DOHH2 (cell line): ENCODE results near the gene ABCA4.

Experiments used
- H3F3A ChIP-seq: fragments of 200-600 bp; sonication (generic), shearing (Covaris generic); 2 replicates; pipeline ENCODE4 v1.6.0; 2016; ENCODE audit warnings: antibody characterized with exemption, mild to moderate bottlenecking; ENCODE audit not compliant: control insufficient read depth, insufficient read depth
- H3K27ac ChIP-seq: fragments of 200-600 bp; sonication (generic); 2 replicates; pipeline ENCODE4 v1.5.1; 2014; ENCODE audit warnings: low read depth, mild to moderate bottlenecking, low read length, moderate library complexity
- H3K27me3 ChIP-seq: fragments of 200-600 bp; sonication (generic); 2 replicates; pipeline ENCODE4 v1.6.1; 2014; ENCODE audit warnings: mild to moderate bottlenecking, low read length, mixed read lengths; ENCODE audit not compliant: control insufficient read depth
- H3K36me3 ChIP-seq: fragments of 200-600 bp; sonication (generic); 2 replicates; pipeline ENCODE4 v1.6.1; 2014; ENCODE audit warnings: mild to moderate bottlenecking, low read length, moderate library complexity, mixed read lengths; ENCODE audit not compliant: control insufficient read depth
- H3K4me1 ChIP-seq: fragments of 200-600 bp; sonication (generic); 2 replicates; pipeline ENCODE4 v1.6.1; 2014; ENCODE audit warnings: mild to moderate bottlenecking, low read length, mixed read lengths; ENCODE audit not compliant: control insufficient read depth
- H3K4me2 ChIP-seq: fragments of 200-600 bp; sonication (generic); 2 replicates; pipeline ENCODE4 v1.6.0; 2014; ENCODE audit warnings: mild to moderate bottlenecking, low read length, moderate library complexity
- H3K4me3 ChIP-seq: fragments of 200-600 bp; sonication (generic); 2 replicates; pipeline ENCODE4 v1.5.1; 2014; ENCODE audit warnings: mild to moderate bottlenecking, low read length, mixed read lengths
- H3K79me2 ChIP-seq: fragments of 200-600 bp; sonication (generic); 2 replicates; pipeline ENCODE4 v1.6.1; 2014; ENCODE audit warnings: mild to moderate bottlenecking, low read length, mixed read lengths; ENCODE audit not compliant: control insufficient read depth
- H3K9me2 ChIP-seq: fragments of 200-600 bp; sonication (generic); replicated peaks from 2 replicates; pipeline ENCODE4 v1.6.1; 2014; ENCODE audit warnings: mild to moderate bottlenecking, low read length, mixed read lengths; ENCODE audit not compliant: control insufficient read depth
- H3K9me3 ChIP-seq: fragments of 200-600 bp; sonication (generic); 2 replicates; pipeline ENCODE4 v1.6.1; 2014; ENCODE audit warnings: antibody characterized with exemption, low read length, mixed read lengths; ENCODE audit not compliant: control insufficient read depth, insufficient read depth
- H4K20me1 ChIP-seq: fragments of 200-600 bp; sonication (generic); 2 replicates; pipeline ENCODE4 v1.6.0; 2014; ENCODE audit warnings: low read depth, mild to moderate bottlenecking, antibody characterized with exemption, low read length, moderate library complexity; ENCODE audit not compliant: control insufficient read depth, insufficient read depth
- EZH2phosphoT487 ChIP-seq: fragments of 200-600 bp; sonication (generic); IDR thresholded peaks from 2 replicates; pipeline ENCODE4 v1.6.1; 2017; ENCODE audit warnings: borderline replicate concordance, mild to moderate bottlenecking, antibody characterized with exemption, low read length, moderate library complexity, mixed read lengths
- TF ChIP-seq, protein P1 (sequence below): fragments of 200-600 bp; sonication (generic); IDR thresholded peaks from one replicate; pipeline ENCODE4 v1.5.1; 2014; ENCODE audit warnings: antibody characterized with exemption, mild to moderate bottlenecking, low read depth, low read length; ENCODE audit not compliant: poor library complexity, severe bottlenecking

ABCA4 gene

DNA sequence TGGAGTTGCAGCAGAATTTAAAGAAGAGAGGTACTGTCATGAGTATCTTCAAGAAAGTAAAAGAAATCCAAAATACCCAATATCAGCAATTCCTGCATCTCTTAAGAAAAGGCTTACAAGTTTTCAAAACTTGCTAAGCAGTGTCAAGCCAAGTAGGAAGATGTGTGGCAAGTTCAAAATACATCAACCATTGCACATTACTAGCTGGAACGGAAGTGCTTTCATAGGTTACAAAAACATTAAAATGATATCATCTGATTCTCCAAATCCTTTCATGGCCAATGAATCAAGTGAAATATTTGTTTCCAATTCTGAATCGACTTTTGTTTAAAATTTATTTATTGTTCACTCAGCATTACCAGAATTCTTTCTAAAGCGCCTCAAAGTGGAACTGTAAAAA, 5.7 kb upstream of the ABCA4 start:
- H3K4me1 ChIP-seq, result no peaks in the 10 kb centered on the region
- TF ChIP-seq EZH2phosphoT487, result no peak
- TF ChIP-seq, protein P1, sequence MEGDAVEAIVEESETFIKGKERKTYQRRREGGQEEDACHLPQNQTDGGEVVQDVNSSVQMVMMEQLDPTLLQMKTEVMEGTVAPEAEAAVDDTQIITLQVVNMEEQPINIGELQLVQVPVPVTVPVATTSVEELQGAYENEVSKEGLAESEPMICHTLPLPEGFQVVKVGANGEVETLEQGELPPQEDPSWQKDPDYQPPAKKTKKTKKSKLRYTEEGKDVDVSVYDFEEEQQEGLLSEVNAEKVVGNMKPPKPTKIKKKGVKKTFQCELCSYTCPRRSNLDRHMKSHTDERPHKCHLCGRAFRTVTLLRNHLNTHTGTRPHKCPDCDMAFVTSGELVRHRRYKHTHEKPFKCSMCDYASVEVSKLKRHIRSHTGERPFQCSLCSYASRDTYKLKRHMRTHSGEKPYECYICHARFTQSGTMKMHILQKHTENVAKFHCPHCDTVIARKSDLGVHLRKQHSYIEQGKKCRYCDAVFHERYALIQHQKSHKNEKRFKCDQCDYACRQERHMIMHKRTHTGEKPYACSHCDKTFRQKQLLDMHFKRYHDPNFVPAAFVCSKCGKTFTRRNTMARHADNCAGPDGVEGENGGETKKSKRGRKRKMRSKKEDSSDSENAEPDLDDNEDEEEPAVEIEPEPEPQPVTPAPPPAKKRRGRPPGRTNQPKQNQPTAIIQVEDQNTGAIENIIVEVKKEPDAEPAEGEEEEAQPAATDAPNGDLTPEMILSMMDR, result no peak
- no peaks in the 10 kb centered on the region for H3F3A ChIP-seq
- no peaks in the 10 kb centered on the region for H3K36me3 ChIP-seq
- H3K9me3 ChIP-seq, result no peaks in the 10 kb centered on the region
- no peak overlapping the region for H3K4me3 ChIP-seq
- no peak overlapping the region for H3K27ac ChIP-seq
- H3K4me2 ChIP-seq, result no peak overlapping the region
- H4K20me1 ChIP-seq, result no peaks in the 10 kb centered on the region
- H3K27me3 ChIP-seq, result no peaks in the 10 kb centered on the region
- no peaks in the 10 kb centered on the region for H3K9me2 ChIP-seq
- H3K79me2 ChIP-seq, result no peaks in the 10 kb centered on the region

DNA sequence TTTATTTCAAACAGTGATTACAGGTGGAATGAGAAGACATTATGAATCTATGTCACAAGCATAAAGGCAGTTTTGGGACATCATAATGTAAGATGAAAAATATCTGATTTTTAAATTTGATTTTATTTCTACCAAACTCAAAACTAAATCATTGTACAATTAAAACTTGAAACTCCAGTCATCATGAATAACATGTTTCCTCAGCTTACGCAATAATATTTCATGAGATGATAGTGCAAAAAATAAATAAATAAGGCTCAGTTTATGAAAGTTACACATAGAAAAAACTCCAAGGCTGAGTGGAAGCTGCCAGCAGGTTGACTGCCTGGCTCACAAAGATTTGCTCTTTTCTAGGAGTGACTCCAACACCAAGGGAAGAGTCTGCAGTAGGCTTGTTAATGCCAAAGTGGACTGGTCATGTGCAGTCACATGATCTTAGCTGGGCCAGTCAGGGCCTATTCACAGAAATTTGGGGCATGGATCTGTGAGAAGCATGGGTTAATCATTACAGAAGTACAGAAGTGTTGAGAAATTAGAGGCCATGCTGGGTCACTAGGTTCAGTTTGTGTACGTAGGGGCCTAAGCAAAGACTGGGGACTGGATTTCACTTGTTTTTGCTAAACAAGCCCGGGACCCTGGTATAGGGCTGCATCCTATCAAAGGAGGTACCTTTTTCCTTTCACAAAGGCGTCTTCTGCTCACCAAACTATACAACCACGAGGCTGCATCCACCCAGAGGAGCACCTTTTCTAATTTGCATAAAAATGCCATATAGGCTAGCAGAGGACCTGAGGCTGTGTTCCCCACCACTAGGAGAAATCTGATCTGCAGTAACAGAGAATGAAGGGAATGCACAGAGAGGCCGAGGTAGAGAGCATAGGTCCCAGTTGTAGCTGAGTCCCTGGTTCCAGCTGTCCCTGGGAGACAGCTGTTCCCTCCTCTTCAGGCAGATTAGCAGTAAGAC, 4.9 kb upstream of the ABCA4 start:
- H3K4me1 ChIP-seq, result no peaks in the 10 kb centered on the region
- no peaks in the 10 kb centered on the region for H3F3A ChIP-seq
- H3K79me2 ChIP-seq, result no peaks in the 10 kb centered on the region
- H3K4me2 ChIP-seq, result no peak overlapping the region
- H3K27me3 ChIP-seq, result no peaks in the 10 kb centered on the region
- H3K4me3 ChIP-seq, result no peak overlapping the region
- TF ChIP-seq, protein P1, result no peak
- no peak for TF ChIP-seq EZH2phosphoT487
- no peak overlapping the region for H3K27ac ChIP-seq
- H3K9me3 ChIP-seq, result no peaks in the 10 kb centered on the region
- no peaks in the 10 kb centered on the region for H3K9me2 ChIP-seq
- H3K36me3 ChIP-seq, result no peaks in the 10 kb centered on the region
- H4K20me1 ChIP-seq, result no peaks in the 10 kb centered on the region

DNA sequence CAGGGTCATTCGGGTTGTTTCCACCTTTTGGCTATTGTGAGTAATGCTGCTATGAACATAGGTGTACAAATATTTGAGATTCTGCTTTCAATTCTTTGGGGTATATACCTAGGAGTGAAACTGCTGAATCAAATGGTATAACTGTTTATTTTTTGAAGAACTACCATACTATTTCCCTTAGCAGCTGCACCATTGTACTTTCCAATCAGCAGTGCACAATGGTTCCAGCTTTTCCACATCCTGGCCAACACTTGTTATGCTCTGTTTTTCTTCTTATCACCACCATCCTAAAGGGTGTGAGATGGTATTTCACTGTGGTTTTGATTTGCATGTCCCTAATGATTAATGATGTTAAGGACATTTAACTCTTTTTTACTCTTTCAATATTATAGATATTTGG, 3.6 kb upstream of the ABCA4 start:
- Histone ChIP-seq H3K36me3 (no peaks in the 10 kb centered on the region), H3K9me2 (no peaks in the 10 kb centered on the region), H4K20me1 (no peaks in the 10 kb centered on the region), H3K4me2 (no peak overlapping the region), H3F3A (no peaks in the 10 kb centered on the region), H3K4me1 (no peaks in the 10 kb centered on the region), H3K27ac (no peak overlapping the region), H3K79me2 (no peaks in the 10 kb centered on the region), H3K9me3 (no peaks in the 10 kb centered on the region), H3K27me3 (no peaks in the 10 kb centered on the region), H3K4me3 (no peak overlapping the region)
- no peak for TF ChIP-seq EZH2phosphoT487
- TF ChIP-seq, protein P1, result no peak
